GM10266 (cell line): ENCODE results near the gene TDO2.

Source experiments
- DNase-seq: peaks from one replicate; pipeline ENCODE4 v3.0.0; 2012; ENCODE audit errors: extremely low spot score
- TF ChIP-seq, protein P1 (sequence below): IDR thresholded peaks from 2 replicates; pipeline ENCODE4 v1.5.1; 2012; ENCODE audit warnings: mild to moderate bottlenecking, low read depth; ENCODE audit not compliant: control insufficient read depth, insufficient read depth; ENCODE audit errors: missing control alignments

Gene TDO2

DNA sequence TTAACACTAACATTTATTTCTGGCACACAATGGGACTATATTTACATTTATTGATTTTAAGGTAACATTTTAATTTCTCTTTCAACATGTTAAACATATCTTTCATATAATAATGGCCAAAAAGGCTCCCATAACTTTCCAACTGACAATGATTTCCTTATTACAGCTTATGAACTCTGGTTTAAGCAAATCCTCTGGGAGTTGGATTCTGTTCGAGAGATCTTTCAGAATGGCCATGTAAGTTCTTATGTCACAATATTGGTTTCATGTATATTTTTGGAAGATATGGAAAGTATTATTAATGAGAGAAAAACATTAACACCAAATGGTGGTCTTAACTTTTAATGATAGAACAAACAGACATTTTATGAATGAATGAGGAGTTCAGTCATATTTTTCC lies 4.1 kb downstream of the TDO2 start:
- TF ChIP-seq, protein P1, sequence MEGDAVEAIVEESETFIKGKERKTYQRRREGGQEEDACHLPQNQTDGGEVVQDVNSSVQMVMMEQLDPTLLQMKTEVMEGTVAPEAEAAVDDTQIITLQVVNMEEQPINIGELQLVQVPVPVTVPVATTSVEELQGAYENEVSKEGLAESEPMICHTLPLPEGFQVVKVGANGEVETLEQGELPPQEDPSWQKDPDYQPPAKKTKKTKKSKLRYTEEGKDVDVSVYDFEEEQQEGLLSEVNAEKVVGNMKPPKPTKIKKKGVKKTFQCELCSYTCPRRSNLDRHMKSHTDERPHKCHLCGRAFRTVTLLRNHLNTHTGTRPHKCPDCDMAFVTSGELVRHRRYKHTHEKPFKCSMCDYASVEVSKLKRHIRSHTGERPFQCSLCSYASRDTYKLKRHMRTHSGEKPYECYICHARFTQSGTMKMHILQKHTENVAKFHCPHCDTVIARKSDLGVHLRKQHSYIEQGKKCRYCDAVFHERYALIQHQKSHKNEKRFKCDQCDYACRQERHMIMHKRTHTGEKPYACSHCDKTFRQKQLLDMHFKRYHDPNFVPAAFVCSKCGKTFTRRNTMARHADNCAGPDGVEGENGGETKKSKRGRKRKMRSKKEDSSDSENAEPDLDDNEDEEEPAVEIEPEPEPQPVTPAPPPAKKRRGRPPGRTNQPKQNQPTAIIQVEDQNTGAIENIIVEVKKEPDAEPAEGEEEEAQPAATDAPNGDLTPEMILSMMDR: no peak
- DNase-seq: no peak

DNA sequence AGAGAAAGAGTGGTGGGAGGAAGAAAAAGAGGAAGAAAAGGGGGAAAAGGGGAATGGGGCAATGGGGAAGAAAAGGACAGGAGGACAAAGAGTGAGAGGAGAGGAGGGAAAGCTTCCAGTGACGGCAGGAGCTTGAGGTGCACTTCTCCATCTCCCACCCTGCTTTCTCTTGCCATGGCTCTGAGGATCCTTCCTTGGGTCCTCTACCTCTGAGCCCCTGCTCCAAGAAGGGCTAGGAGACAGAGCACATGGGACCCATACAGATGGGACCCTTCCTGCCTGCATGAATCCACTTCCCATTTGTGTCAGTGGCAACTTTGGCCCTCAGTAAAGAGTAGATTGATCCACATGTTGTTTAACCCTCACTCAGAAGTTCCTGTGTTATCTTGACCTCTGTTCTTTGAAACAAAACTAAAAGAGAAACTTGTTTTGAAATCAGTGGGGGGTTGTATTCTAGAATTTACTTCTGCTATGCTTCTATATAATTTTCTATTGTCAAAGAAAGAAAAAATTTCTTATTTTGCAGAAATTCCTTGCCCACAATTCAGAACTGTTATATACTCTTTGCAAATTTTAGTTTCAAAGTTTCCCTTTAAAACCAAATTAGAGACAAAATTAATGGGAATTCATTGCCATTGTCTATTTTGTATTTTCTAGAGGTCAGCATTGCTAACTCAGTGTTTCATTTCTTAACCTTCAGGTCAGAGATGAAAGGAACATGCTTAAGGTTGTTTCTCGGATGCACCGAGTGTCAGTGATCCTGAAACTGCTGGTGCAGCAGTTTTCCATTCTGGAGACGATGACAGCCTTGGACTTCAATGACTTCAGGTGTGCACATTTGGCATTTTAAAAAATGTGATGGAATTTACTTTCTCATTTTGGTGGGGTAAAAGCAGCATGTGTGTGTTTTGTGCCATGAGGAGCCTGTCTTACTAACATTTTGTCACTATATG lies 5.0 kb downstream of the TDO2 start:
- TF ChIP-seq, protein P1: no peak

GRCh38 chr4:155909615-155910226 lies 6.2 kb downstream of the TDO2 start:
- TF ChIP-seq, protein P1: no peak

More for the DNA sequence above, 5.0 kb downstream of the TDO2 start:
- peak; percentile 20 for DNase-seq

DNA sequence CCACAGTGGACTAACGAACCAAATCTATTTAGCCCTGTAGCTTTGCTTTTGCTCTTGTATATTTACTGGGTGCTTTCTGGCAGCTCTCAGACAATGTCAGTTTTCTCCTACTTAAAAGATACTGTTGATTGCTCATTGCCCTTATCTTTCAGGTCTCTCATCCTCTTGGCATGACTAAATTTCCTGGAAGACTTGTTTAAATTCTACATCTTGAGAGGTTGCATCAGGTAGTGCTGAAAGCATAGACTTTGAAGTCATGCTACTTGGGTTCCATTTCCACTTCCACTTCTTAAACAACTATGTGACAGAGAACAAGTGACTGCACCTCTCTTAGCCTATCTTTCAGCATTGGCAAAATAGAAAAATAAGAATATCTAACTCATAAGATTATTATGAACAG lies 8.4 kb downstream of the TDO2 start:
- no peak for DNase-seq
- TF ChIP-seq, protein P1: no peak

More at GRCh38 chr4:155909615-155910226, 6.2 kb downstream of the TDO2 start:
- no peak for DNase-seq

DNA sequence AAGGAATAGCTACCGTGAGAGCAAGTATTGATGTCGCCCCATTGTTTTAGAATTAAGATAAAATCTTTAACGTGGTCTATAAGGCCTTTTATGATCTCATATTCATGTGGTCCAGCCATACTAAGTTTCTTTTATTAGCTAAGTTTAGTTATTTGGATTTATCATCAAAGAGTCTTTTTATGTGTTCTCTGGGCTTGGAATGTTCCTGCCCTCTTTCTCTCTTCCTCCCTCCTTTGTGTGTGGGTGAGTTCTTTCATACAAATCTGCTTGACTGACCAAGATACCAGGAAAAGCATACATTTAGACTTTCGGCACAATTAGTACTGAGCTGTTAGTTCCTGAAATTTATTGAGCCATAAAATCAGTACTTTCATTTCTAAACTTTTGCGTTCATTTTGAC lies 11.3 kb downstream of the TDO2 start:
- no peak for DNase-seq
- TF ChIP-seq, protein P1: no peak

GRCh38 chr4:155921597-155921996 lies 18.1 kb downstream of the TDO2 start:
- TF ChIP-seq, protein P1: no peak
- no peak for DNase-seq

DNA sequence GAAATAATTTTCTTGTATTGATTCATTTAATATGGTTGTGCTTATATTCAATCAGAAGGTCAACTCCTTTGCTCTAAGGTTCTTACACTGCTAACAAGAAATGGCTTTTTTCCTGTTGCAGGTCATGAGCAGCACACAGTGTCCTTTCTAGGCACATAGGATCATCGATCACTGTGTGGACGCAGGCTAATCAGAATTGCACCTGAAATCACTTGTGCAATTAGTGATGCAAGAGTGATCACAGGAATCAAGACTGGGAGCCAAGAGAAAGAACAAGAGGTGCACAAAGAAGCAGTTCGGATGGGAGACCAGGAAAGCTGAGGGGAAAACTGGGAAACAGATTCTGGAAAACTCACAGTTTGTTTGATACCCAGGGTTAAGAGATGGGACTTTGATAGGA lies 21.1 kb downstream of the TDO2 start:
- DNase-seq: no peak
- TF ChIP-seq, protein P1: no peak
